Activated CD8-positive, alpha-beta memory T cell treated with anti-CD3 and anti-CD28 coated beads, Interleukin-2, amount 50 U/mL, for 1 hour (primary cell): ENCODE measurements around the gene CGB2.
A peak's percentile ranks its signal among the peaks of the same experiment; 100 is the strongest.

Experiments
- DNase-seq: peaks from one replicate; pipeline ENCODE4 v3.0.0-alpha.2; 2020; ENCODE audit errors: extremely low read depth

The CGB2 gene

GRCh38 chr19:49031642-49032301, at the start of gene CGB2:
CGB2 (plus strand) TSS chr19:49031890; CDS start chr19:49032096, 206 bp downstream.
- peak; percentile 20 for DNase-seq

- DNase-seq, result no peak
Observed at GRCh38 chr19:48982280-48982679, 49.4 kb upstream of the CGB2 start.

- DNase-seq, result no peak
Observed at GRCh38 chr19:48985711-48986110, 46.0 kb upstream of the CGB2 start.

- no peak for DNase-seq
Observed at GRCh38 chr19:48986211-48986610, 45.5 kb upstream of the CGB2 start.

GRCh38 chr19:48987323-48987722, 44.4 kb upstream of the CGB2 start:
- no peak for DNase-seq

GRCh38 chr19:48988286-48988685, 43.4 kb upstream of the CGB2 start:
- DNase-seq, result no peak

- no peak for DNase-seq
Observed at GRCh38 chr19:48988860-48989259, 42.8 kb upstream of the CGB2 start.

- no peak for DNase-seq
Observed at GRCh38 chr19:48989701-48990291, 41.9 kb upstream of the CGB2 start.

- DNase-seq, result no peak
Observed at GRCh38 chr19:48990400-48990799, 41.3 kb upstream of the CGB2 start.

- DNase-seq, result no peak
Observed at GRCh38 chr19:48991011-48991609, 40.6 kb upstream of the CGB2 start.

- DNase-seq, result no peak
Observed at GRCh38 chr19:48991873-48992580, 39.7 kb upstream of the CGB2 start.

GRCh38 chr19:48992581-48993174, 39.0 kb upstream of the CGB2 start:
- no peak for DNase-seq

GRCh38 chr19:48993175-48994034, 38.3 kb upstream of the CGB2 start, which contains the start of the genes GYS1 and RUVBL2:
GYS1 (minus strand) TSS chr19:48993309; CDS start chr19:48993112, 197 bp downstream.
RUVBL2 (plus strand) TSS chr19:48993887; CDS start chr19:48993912, 25 bp downstream.
- peak; percentile 94 for DNase-seq

- no peak for DNase-seq
Observed at GRCh38 chr19:48994035-48994386, 37.7 kb upstream of the CGB2 start.

- no peak for DNase-seq
Observed at GRCh38 chr19:48997972-48998371, 33.7 kb upstream of the CGB2 start.

- DNase-seq, result peak; percentile 38
Observed at GRCh38 chr19:48999481-49000325, 32.0 kb upstream of the CGB2 start.

- no peak for DNase-seq
Observed at GRCh38 chr19:49004133-49004532, 27.6 kb upstream of the CGB2 start.

- no peak for DNase-seq
Observed at GRCh38 chr19:49004964-49005614, 26.6 kb upstream of the CGB2 start.

- DNase-seq, result no peak
Observed at GRCh38 chr19:49006905-49007304, 24.8 kb upstream of the CGB2 start.

GRCh38 chr19:49009828-49010227, 21.9 kb upstream of the CGB2 start:
- no peak for DNase-seq
